GM12872 (cell line): Measurements from ENCODE around the gene ATXN1.

Experiments used
- TF ChIP-seq, protein P1 (sequence below): IDR thresholded peaks from 3 replicates; pipeline ENCODE4 v1.5.1; 2011; ENCODE audit warnings: low read depth, mild to moderate bottlenecking, low read length, moderate library complexity; ENCODE audit not compliant: insufficient read depth

The ATXN1 gene

DNA sequence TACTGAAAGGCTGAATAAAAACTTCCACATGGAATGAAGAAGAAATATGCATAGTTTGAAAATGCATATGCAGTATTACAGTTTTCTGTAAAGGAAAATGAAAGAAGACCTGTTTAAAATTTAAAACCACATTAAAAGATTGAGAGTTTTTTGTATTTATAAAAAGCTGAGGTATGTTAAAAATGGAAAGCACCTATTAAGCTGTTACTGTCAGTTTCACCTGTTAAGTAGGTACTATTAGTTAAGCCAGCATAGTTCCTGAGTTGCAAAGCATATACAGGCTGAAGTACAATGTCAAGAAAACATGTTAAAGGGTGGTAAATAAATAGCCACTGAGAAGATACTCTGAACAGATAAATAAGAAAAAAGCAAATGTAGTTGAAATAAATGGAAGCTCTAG lies 69.9 kb downstream of the ATXN1 start:
- TF ChIP-seq, protein P1, sequence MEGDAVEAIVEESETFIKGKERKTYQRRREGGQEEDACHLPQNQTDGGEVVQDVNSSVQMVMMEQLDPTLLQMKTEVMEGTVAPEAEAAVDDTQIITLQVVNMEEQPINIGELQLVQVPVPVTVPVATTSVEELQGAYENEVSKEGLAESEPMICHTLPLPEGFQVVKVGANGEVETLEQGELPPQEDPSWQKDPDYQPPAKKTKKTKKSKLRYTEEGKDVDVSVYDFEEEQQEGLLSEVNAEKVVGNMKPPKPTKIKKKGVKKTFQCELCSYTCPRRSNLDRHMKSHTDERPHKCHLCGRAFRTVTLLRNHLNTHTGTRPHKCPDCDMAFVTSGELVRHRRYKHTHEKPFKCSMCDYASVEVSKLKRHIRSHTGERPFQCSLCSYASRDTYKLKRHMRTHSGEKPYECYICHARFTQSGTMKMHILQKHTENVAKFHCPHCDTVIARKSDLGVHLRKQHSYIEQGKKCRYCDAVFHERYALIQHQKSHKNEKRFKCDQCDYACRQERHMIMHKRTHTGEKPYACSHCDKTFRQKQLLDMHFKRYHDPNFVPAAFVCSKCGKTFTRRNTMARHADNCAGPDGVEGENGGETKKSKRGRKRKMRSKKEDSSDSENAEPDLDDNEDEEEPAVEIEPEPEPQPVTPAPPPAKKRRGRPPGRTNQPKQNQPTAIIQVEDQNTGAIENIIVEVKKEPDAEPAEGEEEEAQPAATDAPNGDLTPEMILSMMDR = no peak

DNA sequence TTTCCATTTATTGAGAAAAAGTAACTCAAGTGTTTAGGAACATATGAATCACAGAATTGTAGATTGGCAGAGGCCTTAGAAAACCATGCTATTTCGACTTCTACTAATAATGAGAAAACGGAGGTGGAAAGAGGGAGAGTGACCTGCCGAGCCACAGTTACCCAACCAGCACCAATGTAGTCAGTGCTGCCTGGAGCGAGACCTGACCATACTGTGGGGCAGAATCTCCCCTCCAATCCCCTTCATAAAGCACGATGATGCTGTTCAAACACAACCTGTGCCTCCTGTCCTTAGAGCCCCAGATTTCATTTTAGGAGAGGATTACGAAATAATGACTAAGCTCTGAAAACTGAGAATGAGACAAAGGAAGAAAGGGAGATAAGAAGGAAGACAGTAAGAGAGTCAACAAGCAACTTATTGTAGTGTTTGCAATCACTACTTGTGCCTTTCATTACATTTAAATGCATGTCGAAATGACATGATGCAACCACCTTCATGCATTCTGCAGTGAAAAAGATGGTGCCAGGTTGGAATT lies 70.6 kb downstream of the ATXN1 start:
- TF ChIP-seq, protein P1 = no peak

DNA sequence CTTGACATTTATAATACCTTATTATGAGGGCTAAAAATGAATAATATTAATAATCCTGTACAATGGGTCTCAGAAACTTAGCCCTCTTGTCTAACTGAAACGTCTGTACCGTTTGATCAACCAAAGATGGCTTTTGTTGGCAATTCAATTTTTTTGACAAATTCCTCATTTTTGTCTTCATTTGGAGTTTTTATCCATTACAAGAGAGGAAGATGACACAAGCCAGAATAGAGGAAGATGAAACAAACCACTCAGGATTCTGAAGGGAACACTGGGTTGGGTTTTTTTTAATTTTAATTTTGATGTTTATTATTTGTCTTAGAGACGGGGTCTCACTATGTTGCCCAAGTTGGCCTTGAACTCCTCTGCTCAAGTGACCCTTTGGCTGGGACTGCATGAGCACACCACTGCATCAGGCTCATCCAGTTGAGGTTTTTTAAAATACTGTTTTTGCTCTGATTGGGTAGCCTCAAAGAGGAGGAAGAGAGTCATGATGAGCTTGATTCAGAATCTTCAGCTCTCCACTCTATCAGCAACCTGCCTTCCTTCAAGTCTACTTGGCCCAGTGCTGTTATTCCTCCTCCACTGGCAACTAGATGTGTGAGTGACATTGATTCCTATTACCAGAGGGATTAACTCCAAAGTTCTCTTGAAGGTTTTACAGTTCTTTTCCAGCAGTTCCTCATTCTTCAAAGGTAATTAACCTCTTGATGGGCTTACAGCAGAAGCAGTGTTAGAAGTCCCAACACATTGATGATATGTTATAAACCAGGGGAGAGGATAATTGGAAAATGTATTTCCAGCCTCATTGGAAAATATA lies 71.3 kb downstream of the ATXN1 start:
- TF ChIP-seq, protein P1 = no peak

DNA sequence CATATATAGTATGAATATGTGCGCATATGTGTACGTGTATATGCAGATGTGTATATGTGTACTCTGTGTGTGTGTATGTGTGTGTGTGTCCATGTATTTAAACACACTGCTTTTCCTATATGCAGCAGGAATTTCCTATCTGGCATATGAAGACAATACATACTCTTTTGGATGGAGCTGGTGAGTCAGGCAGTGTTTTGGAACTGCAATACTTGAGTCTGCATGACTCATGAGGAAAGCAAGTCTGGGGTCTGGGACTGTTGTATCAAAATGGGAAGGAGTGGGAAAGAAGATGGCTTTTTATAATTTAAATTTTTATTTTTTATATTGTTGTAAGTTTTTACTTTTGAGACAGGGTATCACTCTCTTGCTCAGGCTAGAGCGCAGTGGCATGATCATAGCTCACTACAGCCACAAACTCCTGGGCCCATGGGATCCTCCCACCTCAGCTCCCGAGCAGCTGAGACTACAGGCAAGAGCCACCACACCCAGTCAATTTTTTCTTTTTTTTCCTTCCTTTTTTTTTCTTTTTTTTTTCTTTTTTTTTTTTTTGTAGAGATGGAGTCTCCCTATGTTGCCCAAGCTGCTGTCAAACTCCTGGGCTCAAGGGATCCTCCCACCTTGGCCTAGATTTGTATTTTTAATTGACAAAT lies 72.2 kb downstream of the ATXN1 start:
- TF ChIP-seq, protein P1 = no peak

DNA sequence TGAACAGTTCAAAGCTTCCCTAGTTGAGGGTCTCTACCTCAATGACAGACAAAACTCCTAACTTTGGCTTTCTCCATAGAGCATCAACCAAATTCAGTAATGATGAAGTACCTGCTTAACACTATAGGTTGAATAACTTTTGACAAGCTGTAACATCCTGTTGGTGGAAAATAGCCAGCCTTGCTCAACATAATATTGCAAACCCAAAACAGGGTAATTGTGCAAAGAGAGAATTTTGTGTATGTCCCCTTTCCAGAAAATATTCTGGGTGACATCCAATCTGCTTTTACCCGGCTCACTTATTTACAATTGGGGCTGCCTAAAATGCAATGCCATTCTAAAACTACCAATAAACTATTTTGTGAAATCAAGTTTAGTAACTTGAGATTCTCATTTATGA lies 72.8 kb downstream of the ATXN1 start:
- TF ChIP-seq, protein P1 = no peak

DNA sequence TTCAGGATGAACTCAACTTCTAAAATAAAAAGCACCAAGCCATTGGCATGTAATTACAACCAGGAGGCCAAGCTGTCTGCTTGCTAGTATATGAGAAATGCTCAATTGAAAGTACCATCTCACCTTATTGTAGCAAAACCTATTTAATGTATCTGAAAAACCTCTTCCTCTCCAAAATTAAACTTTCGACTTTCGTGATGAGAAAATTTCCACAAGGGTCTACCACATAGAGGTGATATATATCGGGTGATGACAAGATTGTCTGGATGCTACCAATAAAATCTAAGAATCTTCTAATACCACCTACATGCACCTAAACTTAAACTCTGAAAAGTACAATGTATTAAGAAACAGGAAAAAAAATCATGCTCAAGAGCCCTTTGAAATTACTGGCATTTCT lies 74.2 kb downstream of the ATXN1 start:
- TF ChIP-seq, protein P1 = no peak

DNA sequence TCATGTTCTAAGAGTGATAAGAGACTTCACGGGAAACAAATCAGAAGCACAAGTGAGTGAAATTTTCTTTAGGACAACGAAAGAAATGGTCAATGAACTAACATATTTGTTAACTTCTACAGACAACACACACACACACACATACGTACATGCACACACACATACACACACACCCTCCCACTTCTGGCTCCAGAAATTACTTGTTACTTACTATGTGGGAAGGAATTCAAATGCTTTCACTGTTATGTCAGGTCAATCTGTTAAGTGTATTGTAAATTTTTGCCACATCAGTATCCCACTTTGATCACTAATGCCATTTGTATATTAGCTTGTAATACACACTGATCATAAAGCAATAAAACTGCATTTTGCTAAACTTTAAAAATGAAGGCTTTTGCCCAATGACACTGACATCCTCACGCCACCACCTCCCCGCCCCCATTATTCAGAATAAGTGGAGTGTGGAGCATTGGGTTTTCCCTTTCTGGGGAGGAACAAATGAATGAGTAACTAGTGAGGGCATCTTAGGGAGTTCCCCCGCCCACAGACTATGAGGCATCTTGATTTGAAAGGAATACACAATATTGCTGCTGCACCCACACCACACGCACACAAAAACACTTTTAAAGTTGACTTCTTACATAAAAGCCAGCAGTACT lies 76.2 kb downstream of the ATXN1 start:
- TF ChIP-seq, protein P1 = no peak
